Mesenteric fat pad (tissue), 1 donor: ENCODE data around the gene NPPB. TPM values are rescaled to one million over a fixed set of nuclear protein-coding genes. Genes with fewer than 3 reads are reported as not detected.

Experiments
- DNase-seq: peaks from one replicate; pipeline ENCODE4 v3.0.0-alpha.2; 2020; ENCODE audit warnings: low spot score
- total RNA-seq: library from RNA; stranded (reverse); fragmentation: NEBNext Ultra II Directional; extraction: Animal tissue kit (Norgen Biotek cat#: 25700); gene quantifications from one replicate; pipeline ENCODE4 v1.2.1, GENCODE V29; 2021
- donor health status: DM: yes; HTN: yes; CAD: no.

Gene NPPB
- total RNA-seq, 1 donor from 2014 or later, result not detected

GRCh38 chr1:11881749-11882441 is 23.1 kb upstream of the NPPB start:
- DNase-seq, result no peak

DNA sequence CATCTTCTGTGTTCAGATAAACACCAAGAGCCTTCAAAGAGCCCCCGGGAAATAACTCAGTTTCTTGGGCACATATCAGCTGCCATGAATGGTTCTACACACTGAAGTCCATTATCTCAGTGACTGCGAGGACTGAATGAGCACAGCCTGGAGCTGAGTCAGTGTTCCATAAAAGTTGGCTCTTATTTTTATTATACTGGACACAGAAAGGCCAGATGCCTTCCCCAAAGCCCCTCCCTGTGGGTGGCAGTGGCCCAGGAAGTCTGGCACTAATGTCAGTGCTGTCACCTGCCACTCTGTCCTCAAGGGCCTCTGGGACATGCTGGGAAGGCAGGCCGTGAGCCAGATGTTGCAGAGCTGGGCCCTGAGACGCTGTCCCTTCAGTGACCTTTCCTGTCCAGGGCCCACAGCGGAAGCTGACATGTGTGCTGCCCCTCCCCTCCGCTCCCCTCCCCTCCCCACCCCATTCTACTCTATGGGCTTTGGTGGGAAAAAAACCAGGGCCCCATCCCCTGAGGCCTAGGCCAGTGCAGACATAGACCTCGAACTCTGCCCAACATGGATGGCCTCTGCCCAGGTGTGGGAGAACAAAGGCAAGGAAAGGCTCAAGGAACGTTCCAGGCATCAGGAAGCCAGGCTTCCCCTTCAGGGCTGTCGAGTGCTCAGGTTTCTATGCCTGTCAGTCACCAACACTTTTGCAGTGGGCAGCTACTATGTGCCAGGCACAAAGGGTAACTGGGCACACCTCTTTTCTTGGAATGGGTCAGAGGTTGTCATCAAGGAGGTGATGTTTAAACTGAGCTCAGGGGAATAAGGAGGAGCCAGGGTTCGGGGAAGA is 22.4 kb upstream of the NPPB start:
- DNase-seq, result no peak

GRCh38 chr1:11880181-11880575 is 21.4 kb upstream of the NPPB start:
- no peak for DNase-seq

DNA sequence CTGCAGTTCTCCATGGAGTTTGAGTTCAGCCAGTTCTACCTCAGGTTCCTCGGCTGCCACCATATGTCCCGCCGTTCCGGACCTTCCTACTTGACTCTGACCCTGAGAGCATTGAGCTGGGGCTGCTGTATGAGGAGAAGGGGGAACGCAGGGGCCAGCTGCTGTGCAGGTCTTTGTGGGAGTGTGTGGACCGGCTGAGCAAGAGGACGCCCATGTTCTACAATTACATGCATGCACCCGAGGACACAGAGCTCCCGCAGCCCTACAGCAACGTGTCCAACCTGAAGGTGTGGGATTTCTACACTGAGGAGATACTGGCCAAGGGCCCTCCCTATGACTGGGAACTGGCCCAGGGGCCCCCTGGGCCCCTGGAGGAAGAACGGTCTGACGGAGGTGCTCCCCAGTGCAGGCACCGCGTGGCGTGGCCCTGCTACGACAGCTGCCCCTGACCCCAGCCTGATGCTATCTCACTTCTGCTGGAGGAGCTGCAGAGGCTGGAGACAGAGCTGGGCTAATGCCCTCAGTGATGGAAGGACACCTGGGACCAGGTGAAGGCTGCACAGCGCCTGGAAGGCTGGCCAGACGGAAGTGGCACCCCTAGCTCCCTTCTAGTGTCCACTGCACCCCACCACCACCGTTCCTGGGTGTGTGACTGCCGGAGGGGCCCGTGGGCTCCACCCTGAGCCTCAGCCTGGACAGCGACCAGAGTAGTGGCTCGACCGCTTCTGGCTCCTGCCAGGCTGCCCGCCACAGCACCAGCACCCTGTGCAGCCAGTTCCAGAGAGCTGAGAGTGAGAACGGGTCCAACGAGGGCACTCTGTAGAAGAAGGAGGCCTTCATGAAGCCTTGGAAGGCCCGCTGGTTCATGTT is 20.8 kb upstream of the NPPB start:
- no peak for DNase-seq

DNA sequence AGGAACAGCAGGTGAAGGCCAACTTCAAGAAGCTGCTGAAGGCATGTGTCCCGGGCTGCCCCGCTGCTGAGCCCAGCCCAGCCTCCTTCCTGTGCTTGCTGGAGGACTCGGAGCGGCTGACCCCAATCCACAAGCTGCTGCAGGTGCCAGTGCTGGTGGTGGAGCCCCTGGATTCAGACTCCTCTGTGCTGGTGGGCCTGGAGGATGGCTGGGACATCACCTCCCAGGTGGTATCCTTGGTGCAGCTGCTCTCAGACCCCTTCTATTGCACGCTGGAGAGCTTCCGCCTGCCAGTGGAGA is 20.1 kb upstream of the NPPB start:
- DNase-seq, result no peak

GRCh38 chr1:11878081-11878890 is 19.5 kb upstream of the NPPB start:
- DNase-seq, result no peak

- DNase-seq, result no peak
Measured at GRCh38 chr1:11877074-11877473, 18.3 kb upstream of the NPPB start.

GRCh38 chr1:11875094-11875493 is 16.3 kb upstream of the NPPB start:
- DNase-seq, result no peak

GRCh38 chr1:11874624-11875023 is 15.9 kb upstream of the NPPB start:
- no peak for DNase-seq

DNA sequence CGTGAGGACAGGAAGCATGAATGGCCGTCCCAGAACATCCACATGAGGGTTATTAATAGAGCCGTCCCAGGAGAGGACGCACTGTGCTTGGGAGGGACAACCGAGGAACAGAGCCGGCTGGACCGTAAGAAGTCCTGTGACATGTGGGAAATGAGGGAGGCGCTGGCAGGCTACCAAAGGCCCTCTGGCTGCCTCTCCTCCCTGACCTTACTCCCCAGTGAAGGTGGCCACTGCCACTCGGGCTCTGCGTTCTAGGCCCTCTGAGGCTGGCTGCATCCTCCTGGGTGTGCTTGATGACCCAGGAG is 15.5 kb upstream of the NPPB start:
- DNase-seq, result no peak

- no peak for DNase-seq
Measured at GRCh38 chr1:11873395-11874257, 14.9 kb upstream of the NPPB start.

- DNase-seq, result no peak
Measured at GRCh38 chr1:11872545-11872944, 13.8 kb upstream of the NPPB start.

DNA sequence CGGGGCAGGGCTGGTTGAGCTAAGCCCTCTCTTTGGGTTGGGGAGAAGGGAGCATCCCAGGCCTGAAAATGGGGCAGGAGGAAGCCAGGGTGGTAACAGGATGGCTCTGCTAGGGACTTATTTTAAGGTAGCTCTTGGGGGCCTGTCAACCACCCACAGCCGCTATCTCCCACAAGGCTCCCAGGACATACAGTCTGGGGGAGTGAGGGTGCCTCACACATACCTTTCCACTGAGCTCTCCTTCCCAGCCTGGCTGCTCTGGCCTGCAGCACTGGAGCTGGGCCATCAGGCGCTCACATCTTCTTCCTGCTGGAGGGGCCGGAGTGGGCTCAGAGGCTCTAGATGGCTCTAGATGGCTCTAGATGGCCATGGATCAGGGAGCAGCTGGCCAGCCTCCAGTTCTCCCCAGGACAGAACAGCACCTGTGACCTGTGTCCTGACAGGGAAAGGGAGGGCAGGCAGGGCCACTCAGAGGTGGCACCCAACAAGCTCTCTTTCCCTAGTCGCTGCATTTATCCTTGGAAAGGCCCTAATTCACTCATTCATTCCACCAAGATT is 11.0 kb upstream of the NPPB start:
- no peak for DNase-seq

DNA sequence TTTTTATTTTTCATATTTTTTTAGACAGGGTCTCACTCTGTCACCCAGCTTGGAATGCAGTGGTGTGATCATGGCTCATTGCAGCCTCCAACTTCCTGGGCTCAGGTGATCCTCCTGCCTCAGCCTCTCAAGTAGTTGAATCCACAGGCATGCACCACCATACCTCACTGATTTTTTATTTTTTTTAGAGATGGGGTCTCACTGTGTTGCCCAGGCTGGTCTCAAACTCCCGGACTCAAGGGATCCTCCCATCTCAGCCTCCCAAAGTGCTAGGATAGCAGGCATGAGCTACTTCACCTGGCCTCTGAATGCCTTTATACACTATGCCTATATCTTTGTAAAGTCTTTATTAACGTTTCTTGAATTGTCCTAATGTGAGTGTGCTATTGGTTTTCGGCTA is 10.4 kb upstream of the NPPB start:
- DNase-seq, result no peak

- DNase-seq, result no peak
Measured at GRCh38 chr1:11868331-11868980, 9.7 kb upstream of the NPPB start.

DNA sequence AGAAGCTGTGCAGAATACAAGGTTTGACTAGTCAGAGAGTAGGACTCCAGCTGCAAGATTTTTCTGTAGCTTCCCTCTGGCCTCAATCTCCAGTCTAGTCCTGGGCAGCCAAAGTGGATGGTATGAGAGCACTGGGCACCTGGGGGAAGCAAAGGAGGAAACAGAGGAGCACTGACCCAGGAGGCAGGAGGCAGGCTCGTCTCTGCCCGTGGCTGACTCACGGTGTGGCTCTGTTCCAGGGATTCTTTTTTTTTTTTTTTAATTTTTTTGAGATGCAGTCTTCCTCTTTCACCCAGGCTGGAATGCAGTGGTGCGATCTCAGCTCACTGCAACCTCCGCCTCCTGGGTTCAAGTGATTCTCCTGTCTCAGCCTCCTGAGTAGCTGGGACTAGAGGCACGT is 4.1 kb upstream of the NPPB start:
- DNase-seq, result no peak

DNA sequence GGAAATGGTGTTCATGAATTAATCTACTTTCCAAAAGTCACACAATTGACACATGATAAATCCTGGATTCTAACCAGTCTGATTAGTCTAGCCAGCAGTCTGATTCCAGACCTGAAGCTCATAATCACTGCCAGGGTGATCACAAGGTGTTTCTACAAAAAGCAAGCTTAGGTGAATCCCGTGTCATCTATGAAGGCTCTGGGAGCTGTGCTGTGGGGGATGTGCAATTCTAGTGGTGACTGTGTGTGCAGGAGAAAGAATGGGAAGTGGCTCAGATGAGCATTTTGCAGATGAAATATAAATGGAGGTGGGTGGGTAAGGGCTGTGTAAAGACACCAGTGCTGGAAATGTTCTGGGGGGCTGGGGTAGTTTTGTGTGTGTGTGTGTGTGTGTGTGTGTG is 1.8 kb upstream of the NPPB start:
- no peak for DNase-seq

GRCh38 chr1:11860083-11860482 is 1.3 kb upstream of the NPPB start:
- DNase-seq, result no peak
